Parathyroid adenoma (tissue), 2 donors: Measurements from ENCODE around the gene GMNN.
"Not testable (repeated sequence)": the region's sequence is repeated elsewhere in the genome, so short reads cannot be mapped to it uniquely, and the experiment has no call there.

Source experiments
- H2AFZ ChIP-seq: fragments of 300-600 bp; sonication (generic); one replicate; pipeline ENCODE4 v1.7.0; 2017; ENCODE audit warnings: antibody characterized with exemption, mild to moderate bottlenecking
- H3K27ac ChIP-seq: fragments of 300-600 bp; sonication (generic); one replicate; pipeline ENCODE4 v1.7.0; 2017
- H3K27me3 ChIP-seq: fragments of 300-600 bp; sonication (generic); one replicate; pipeline ENCODE4 v1.7.0; 2017; ENCODE audit warnings: low read length; ENCODE audit not compliant: control insufficient read depth, insufficient read depth
- H3K36me3 ChIP-seq: fragments of 300-600 bp; sonication (generic); one replicate; pipeline ENCODE4 v1.7.0; 2017; ENCODE audit warnings: low read length; ENCODE audit not compliant: control insufficient read depth, insufficient read depth
- H3K4me1 ChIP-seq: fragments of 300-600 bp; sonication (generic); one replicate; pipeline ENCODE4 v1.7.0; 2017; ENCODE audit warnings: control low read depth
- H3K4me2 ChIP-seq: fragments of 300-600 bp; sonication (generic); one replicate; pipeline ENCODE4 v1.7.0; 2017; ENCODE audit warnings: low read length
- H3K4me3 ChIP-seq: fragments of 300-600 bp; sonication (generic); one replicate; pipeline ENCODE4 v1.7.0; 2017; ENCODE audit warnings: low read depth, low read length
- H3K79me2 ChIP-seq: fragments of 300-600 bp; sonication (generic); one replicate; pipeline ENCODE4 v1.7.0; 2017; ENCODE audit warnings: control low read depth
- H3K9ac ChIP-seq: fragments of 300-600 bp; sonication (generic); one replicate; pipeline ENCODE4 v1.7.0; 2017; ENCODE audit warnings: mild to moderate bottlenecking
- H3K9me3 ChIP-seq: fragments of 300-600 bp; sonication (generic); one replicate; pipeline ENCODE4 v1.7.0; 2017; ENCODE audit warnings: low read length; ENCODE audit not compliant: control insufficient read depth
- TF ChIP-seq, protein P1 (sequence below): fragments of 300-600 bp; sonication (generic); IDR thresholded peaks from one replicate; pipeline ENCODE4 v1.7.0; 2017; ENCODE audit warnings: antibody characterized with exemption, mild to moderate bottlenecking
- donor health status: primary hyperparathyroidism.

Gene GMNN

GRCh38 chr6:24761851-24762250, 12.9 kb upstream of the GMNN start:
- no peaks in the 10 kb centered on the region for H3K79me2 ChIP-seq
- no peaks in the 10 kb centered on the region for H3K9me3 ChIP-seq
- H3K4me2 ChIP-seq, result no peak overlapping the region
- H3K4me3 ChIP-seq, result no peak overlapping the region
- no peaks in the 10 kb centered on the region for H3K27me3 ChIP-seq
- no peak overlapping the region for H3K27ac ChIP-seq
- H3K36me3 ChIP-seq, result no peaks in the 10 kb centered on the region
- TF ChIP-seq, protein P1, sequence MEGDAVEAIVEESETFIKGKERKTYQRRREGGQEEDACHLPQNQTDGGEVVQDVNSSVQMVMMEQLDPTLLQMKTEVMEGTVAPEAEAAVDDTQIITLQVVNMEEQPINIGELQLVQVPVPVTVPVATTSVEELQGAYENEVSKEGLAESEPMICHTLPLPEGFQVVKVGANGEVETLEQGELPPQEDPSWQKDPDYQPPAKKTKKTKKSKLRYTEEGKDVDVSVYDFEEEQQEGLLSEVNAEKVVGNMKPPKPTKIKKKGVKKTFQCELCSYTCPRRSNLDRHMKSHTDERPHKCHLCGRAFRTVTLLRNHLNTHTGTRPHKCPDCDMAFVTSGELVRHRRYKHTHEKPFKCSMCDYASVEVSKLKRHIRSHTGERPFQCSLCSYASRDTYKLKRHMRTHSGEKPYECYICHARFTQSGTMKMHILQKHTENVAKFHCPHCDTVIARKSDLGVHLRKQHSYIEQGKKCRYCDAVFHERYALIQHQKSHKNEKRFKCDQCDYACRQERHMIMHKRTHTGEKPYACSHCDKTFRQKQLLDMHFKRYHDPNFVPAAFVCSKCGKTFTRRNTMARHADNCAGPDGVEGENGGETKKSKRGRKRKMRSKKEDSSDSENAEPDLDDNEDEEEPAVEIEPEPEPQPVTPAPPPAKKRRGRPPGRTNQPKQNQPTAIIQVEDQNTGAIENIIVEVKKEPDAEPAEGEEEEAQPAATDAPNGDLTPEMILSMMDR, result no peak
- H2AFZ ChIP-seq, result no peak overlapping the region
- peaks cover 9% of the 10 kb centered on the region for H3K4me1 ChIP-seq
- H3K9ac ChIP-seq, result no peak overlapping the region

GRCh38 chr6:24763578-24763977, 11.2 kb upstream of the GMNN start:
- no peak overlapping the region for H3K4me3 ChIP-seq
- H3K27ac ChIP-seq, result no peak overlapping the region
- TF ChIP-seq, protein P1, result no peak
- H3K9ac ChIP-seq, result no peak overlapping the region
- H3K27me3 ChIP-seq, result no peaks in the 10 kb centered on the region
- H3K4me1 ChIP-seq, result no peaks in the 10 kb centered on the region
- H2AFZ ChIP-seq, result no peak overlapping the region
- no peaks in the 10 kb centered on the region for H3K36me3 ChIP-seq
- H3K9me3 ChIP-seq, result no peaks in the 10 kb centered on the region
- no peak overlapping the region for H3K4me2 ChIP-seq
- no peaks in the 10 kb centered on the region for H3K79me2 ChIP-seq

- not testable (repeated sequence) for H3K27me3 ChIP-seq, H3K79me2 ChIP-seq, H2AFZ ChIP-seq, H3K9me3 ChIP-seq, H3K27ac ChIP-seq, H3K36me3 ChIP-seq, H3K4me2 ChIP-seq, H3K9ac ChIP-seq, H3K4me1 ChIP-seq, H3K4me3 ChIP-seq
Observed at GRCh38 chr6:24764833-24765828, 9.6 kb upstream of the GMNN start.

DNA sequence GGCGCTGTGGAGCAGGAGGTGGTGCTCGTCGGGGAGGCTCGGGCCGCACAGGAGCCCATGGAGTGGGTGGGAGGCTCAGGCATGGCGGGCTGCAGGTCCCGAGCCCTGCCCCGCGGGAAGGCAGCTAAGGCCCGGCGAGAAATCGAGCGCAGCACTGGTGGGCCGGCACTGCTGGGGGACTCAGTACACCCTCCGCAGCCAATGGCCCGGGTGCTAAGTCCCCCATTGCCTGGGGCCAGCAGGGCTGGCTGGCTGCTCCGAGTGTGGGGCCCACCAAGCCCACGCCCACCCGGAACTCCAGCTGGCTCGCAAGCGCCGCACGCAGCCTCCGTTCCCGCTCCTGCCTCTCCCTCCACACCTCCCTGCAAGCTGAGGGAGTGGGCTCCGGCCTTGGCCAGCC, 8.8 kb upstream of the GMNN start:
- H3K36me3 ChIP-seq, H3K27me3 ChIP-seq, H3K79me2 ChIP-seq, H3K9me3 ChIP-seq, H3K4me1 ChIP-seq, H3K9ac ChIP-seq, H3K4me3 ChIP-seq, H2AFZ ChIP-seq, H3K27ac ChIP-seq, H3K4me2 ChIP-seq: not testable (repeated sequence)

DNA sequence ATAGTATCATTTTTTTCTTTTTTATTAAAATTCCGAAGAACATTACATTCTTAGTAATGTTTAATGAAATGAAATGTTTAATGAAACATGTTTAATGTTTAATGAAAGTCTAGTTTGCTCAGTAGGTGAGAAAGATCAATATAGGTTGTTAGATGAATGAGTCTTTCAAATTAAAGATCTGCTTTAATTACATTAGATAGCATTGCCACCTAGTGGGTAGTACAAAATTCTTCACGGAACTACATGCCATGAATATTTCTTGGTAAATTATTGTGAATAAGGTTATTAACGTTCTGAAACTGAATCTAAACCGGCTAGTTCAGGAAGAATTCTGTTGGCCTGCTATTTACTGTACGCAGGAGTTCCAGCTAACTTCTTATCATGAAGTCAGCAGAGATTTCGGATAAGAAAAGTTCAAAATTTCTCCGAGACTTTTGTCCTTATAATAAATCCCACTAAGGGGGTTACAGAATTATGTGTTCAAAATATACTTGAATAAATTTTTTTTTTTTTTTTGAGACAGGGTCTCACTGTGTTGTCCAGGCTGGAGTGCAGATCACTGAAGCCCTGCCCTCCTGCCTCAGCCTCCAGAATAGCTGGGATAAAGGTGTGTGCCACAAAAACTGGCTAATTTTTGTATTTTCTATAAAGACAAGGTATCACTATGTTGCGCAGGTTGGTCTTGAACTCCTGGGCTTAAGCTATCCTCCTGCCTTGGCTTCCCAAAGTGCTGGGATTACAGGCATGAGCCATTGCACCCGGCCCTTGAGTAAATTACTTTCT, 7.9 kb upstream of the GMNN start:
- Histone ChIP-seq H3K4me2 (no peak overlapping the region), H3K27me3 (no peaks in the 10 kb centered on the region), H2AFZ (no peak overlapping the region), H3K4me3 (no peak overlapping the region), H3K9ac (no peak overlapping the region), H3K4me1 (no peaks in the 10 kb centered on the region), H3K79me2 (no peaks in the 10 kb centered on the region), H3K9me3 (no peaks in the 10 kb centered on the region), H3K36me3 (no peaks in the 10 kb centered on the region), H3K27ac (no peak overlapping the region)
- TF ChIP-seq, protein P1, result peak; percentile 33
